ENCODE results near the gene RAPGEF5.

RAPGEF5 gene

DNA sequence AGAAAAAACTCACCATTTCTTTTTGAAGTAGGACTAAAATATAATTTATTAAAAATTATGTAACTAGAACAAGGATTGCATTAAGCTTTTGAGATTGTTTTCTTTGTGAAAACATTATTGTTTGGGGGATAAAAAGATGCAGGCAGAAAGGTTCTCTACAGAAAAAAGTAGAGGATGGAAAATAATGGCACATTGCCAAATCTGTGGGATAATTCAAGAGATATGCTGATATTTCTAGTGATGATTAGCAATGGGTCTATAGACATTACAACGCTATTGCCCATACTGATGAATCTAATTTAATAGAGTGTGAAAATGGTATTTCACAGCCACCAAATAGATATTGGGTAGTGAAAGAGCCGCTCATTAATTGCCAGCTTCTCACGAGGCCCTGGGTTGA is 204.3 kb downstream of the RAPGEF5 start:
- DNase-seq (ENCODE audit: low spot score), result no peak

- no peak for DNase-seq (ENCODE audit: low spot score)
Observed at GRCh38 chr7:22151901-22152300, 205.1 kb downstream of the RAPGEF5 start.

- no peak for DNase-seq (ENCODE audit: low spot score)
Observed at GRCh38 chr7:22150221-22150620, 206.7 kb downstream of the RAPGEF5 start.

- DNase-seq (ENCODE audit: low spot score), result no peak
Observed at GRCh38 chr7:22147868-22148267, 209.1 kb downstream of the RAPGEF5 start.

DNA sequence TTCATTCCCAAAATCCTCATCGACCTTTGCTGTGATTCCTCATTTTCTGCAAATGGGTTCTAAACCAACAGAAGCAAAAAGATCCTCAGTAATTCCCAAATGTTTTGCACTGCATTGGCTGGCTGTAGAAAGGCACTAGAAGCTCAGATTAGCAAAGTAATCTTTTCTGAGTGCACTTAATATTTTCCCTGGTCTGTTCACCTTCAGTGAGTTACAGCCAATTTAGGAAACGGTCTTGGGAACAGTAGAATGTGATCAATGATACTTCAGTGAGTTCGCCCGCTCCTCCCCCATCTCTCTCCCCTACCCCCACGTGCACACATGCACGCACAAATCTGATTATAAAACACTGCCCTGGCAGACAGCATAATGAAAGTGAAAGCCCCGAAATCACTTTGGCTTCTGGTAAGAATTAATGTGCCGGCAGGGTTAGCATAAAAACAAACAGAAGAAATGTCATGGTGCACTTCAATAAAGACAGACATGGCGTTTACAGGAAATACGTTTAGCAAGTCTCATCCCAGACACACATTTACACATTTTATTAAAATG is 209.9 kb downstream of the RAPGEF5 start:
- no peak for DNase-seq (ENCODE audit: low spot score)

DNA sequence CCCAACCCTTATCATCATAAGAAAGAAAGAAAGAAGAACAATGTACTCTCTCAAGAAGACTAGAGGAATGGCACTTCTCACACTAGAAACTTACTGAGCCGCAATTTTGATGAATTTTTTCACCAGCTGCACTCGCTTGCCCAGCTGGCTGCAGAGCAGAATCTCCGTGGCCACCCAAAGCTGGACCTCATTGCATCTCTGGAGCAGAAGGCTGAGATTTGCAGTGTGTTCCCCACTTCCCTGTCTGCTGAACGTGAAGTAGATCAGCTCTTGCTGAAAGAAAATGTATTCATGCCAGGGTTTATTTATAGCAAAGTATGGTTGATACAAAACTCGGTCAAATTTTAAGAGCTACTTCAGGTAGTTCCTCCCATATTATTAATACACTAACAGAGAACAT is 212.0 kb downstream of the RAPGEF5 start:
- DNase-seq (ENCODE audit: low spot score), result no peak

- DNase-seq (ENCODE audit: low spot score), result no peak
Observed at GRCh38 chr7:22143491-22143890, 213.5 kb downstream of the RAPGEF5 start.

DNA sequence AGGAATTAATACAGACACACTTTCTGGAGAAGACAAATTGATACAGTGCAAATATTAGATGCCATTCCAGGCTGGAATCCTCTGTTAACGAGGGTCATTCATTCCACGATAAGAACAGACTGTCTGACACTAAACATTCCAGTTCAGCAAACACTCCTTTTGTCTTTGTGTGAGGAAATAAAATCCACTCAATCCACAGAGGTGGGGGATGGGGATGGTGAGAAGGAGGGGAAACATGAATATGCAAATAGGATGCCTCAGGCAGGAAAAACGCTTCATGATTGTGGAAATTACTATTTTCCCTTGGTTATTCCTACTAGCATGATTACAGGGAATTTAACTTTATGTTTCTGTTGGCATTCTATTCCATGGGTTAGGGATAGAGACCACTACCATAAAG is 214.4 kb downstream of the RAPGEF5 start:
- DNase-seq (ENCODE audit: low spot score), result no peak

DNA sequence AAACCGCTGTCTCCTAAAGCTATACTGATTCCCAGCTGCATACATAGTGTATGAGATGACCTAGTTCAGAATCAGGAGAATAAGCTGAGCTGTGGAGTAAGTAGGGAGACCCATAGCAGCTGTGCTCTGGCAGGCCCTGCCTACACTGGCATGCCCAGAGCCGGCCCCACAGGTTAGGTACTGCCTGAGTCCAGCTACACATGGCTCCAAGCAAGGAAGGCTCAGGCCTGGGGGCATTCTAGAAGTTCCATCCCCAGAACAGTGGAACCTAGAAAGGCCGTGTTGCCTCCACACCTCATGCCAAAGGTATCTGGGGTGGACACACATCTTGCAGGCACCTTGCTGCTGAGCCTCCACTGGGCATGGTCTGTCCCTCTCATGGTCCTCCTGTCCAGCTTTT is 215.6 kb downstream of the RAPGEF5 start:
- no peak for DNase-seq (ENCODE audit: low spot score)

DNA sequence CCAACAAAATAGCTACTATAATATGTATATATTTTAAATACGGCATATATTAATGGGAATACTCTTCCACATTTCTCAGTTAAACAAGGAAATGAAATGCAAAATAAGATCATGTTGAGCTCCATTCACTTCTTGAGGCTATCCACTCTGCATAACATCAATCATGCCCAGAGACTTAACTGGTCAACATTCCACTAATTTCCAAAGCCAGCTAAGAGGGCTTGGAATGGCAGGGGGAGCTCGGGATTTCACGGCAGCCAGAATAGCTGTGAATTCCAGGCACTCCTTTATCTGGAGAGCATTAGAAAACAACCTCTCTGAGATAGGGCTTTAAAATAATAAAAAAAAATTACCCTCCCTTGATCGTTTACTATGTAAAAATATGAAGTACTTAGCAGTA is 216.4 kb downstream of the RAPGEF5 start:
- DNase-seq (ENCODE audit: low spot score), result no peak

DNA sequence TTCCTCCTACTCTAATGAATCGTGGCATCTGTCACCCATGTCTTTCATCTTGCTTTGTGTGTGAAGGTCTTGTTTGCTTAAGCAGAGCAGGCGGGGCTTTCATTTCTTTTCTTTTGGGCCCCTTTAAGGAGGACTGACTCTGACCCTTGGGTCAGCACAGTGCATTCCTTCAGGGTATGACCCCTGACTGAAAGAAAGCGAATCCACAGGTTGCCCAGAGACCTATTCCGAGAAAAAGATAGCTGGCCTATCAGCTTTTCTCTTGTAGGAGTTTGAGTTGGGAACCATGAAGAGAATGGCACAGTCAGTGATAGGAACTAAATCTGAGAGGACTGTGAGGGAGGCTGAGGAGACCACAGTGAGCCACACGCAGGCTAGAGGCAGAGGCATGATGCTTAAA is 218.1 kb downstream of the RAPGEF5 start:
- DNase-seq (ENCODE audit: low spot score), result no peak

DNA sequence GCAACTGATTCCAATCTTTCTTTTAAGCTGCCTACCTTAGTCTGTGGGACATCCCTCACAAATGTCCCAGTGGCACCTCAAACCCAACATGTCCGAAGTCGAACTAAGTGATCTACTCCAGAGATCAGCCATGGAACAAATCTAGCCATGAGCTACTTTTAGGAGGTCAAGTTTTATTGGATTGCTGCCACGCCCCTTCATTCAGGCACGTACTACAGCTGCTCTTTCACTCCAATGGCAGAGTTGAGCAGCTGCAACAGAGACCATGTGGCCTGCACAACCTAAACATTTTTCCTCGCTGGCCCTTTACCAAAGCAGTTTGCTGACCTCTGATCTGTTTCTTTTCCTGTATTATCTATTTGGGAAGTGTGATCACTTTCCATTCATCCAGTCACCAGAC is 218.8 kb downstream of the RAPGEF5 start:
- no peak for DNase-seq (ENCODE audit: low spot score)

GRCh38 chr7:22137466-22137865 is 219.5 kb downstream of the RAPGEF5 start:
- DNase-seq (ENCODE audit: low spot score), result no peak

GRCh38 chr7:22137026-22137425 is 219.9 kb downstream of the RAPGEF5 start:
- no peak for DNase-seq (ENCODE audit: low spot score)

DNA sequence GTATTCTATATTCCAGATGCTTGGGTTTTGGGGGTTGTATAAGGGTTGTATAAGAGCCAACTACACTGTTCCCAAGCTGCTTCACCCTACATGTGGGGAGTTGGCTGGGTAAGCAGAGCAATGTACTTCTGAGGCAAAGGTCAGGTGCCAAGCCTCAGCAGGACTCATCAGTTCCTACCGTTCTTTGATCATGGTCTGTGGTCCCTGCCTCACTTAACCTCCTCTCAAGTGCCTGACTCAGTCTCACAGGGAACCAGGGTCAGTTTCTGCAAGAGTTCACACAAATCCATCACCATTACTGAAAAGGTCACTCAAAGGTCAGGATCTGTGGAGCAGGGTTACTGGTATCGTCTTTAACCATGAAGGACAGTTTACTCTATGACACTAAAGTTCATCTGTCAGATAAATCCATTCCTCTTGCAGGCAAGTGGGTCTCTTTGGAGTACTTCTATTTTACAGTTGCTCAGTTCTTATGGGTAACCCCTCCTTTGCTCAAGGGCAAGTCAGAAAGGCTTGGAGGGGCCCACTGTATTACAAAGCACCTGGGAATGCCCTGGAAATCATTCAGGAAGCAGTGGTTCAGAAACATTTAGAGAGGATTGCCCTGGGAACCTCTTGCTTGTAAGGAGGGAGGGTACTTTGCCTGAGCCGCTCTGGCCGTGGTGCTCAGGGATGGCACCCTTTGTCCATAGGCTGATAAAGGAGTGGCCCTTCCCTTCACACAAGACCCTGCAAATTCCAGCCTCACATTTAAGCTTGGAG is 227.0 kb downstream of the RAPGEF5 start:
- DNase-seq (ENCODE audit: low spot score), result no peak

DNA sequence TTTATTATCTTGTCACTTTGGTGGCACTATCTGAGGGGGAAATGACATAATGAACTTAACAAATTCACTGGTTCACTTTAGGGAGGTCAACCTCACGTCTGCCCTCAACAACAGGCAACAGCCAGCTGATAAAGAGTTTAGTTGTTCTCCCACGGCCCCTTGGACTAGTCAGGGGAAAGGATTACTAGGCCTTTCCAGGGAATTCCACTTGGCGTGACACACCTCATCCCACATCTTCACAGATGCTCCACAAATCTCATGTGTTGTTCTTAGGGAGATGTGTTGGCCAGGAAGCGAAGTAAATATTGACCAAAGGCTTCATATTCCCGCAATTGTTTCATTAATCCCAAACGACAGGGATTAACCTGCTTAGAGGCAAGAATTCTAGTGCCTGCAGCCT is 227.8 kb downstream of the RAPGEF5 start:
- DNase-seq (ENCODE audit: low spot score), result no peak

DNA sequence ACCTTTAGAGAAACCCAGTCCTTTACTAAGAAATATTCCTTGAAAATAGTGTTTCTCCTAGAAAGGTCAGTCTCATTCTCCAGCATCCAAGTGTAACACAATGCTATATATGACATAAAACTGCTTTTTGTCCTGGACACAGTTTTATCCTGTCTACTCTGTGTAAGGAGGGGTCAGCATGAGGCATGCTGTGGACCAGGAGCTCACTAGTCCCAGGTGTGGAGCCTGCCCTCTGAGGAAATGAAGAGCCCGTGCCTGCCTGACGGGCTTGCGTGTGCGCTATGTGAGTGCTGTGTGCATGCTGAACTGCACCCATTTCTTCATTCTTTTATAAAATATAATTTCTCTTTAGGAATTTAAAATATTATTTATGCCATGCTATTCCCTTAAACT is 228.4 kb downstream of the RAPGEF5 start:
- no peak for DNase-seq (ENCODE audit: low spot score)

DNA sequence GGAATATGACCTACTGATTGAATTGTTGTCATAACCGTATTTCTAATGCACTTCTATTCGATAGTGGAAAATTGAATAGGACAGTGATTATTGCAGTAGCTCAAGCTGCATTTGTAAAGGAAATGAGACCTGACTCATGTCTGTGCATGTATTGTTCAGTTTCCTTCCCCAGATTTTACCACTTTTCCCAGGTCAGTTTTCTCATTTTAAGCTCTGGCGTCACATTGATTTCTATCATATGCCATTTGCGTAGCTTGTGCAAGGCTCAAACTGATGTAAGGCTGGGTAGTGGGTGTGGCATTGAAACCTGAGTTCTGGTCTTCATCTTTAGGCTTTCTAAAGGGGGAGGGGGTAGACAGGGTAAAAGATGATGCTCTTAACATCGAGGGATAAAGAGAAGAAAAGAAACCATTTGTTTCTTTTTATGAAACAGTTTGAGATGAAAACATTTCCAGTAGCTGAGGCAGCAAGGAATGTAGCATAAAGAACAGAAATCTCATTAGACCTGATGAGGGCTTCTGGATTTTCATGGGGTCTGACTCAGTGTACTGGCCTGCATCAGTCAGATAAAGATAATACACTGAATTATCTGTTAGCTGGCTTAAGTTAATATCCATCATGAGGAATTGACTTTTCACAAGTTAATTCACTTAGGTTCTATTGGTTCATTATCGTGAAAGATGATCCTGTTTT is 229.0 kb downstream of the RAPGEF5 start:
- DNase-seq (ENCODE audit: low spot score), result no peak

GRCh38 chr7:22125436-22125835 is 231.5 kb downstream of the RAPGEF5 start:
- no peak for DNase-seq (ENCODE audit: low spot score)

DNA sequence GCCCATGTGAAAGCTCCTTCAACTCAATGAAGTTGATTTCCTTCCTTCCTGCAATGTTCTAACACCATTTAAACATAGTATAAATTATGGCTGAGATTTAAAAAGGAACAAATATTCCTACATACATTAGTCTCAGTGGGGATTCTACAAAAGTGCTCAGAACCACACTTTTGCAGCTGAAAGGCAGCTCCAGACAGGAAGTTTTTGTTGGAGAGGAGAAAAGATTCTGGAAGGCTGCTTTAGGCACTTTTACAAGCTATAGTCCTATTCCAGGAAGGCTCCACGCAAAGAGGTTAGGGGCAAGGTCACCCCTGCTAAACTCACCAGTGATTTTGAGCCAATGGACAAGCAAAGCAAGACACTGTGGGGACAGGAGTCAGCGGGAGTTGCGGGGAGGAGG is 232.0 kb downstream of the RAPGEF5 start:
- DNase-seq (ENCODE audit: low spot score), result no peak

DNA sequence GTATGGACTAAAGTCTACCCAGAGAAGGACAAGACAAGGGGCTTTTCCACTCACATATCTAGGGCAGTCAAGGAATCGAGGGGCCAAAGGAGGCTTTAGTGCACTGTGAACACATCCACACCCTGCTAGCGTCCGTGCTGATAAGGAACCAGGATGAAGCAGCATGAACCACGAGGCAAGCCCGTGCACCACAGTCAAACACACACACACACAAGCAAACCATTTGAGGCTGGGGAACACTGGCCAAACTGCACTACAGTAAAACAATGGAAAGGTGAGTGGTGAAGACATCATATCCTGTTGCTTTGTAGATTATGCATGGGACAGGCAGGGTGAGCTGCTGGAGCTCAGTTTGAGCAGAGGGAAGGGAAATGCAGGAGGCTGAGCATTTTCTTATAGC is 233.8 kb downstream of the RAPGEF5 start:
- DNase-seq (ENCODE audit: low spot score), result no peak

- no peak for DNase-seq (ENCODE audit: low spot score)
Observed at GRCh38 chr7:22121702-22122474, 235.1 kb downstream of the RAPGEF5 start.

All from activated CD4-positive, alpha-beta T cell treated with anti-CD3 and anti-CD28 coated beads, Interleukin-2, Interleukin-4, amounts not matched to agents 100 ng/mL and 50 ng/mL, durations not matched to agents 16 hours and 8 hours (primary cell).